IgD-negative memory B cell (primary cell): ENCODE data around the gene ZFHX3. TPM values are rescaled to one million over a fixed set of nuclear protein-coding genes. Genes with fewer than 3 reads are reported as not detected.

Experiments
- H3K27ac Mint-ChIP-seq, 3 donors: one replicate each; pipeline ENCODE4 v1.8.0; 2020 to 2022; ENCODE audit warnings: mild to moderate bottlenecking in 3 of 3, mixed read lengths in 3 of 3, moderate library complexity in 1 of 3
- H3K27me3 Mint-ChIP-seq: one replicate; pipeline ENCODE4 v1.8.0; 2021; ENCODE audit warnings: mixed read lengths
- H3K36me3 Mint-ChIP-seq: one replicate; pipeline ENCODE4 v1.8.0; 2020; ENCODE audit warnings: mild to moderate bottlenecking, mixed read lengths
- H3K4me1 Mint-ChIP-seq, 3 donors: one replicate each; pipeline ENCODE4 v1.8.0; 2020 to 2022; ENCODE audit warnings: mixed read lengths in 3 of 3, mild to moderate bottlenecking in 1 of 3
- H3K4me3 Mint-ChIP-seq, 4 donors: one replicate each; pipeline ENCODE4 v1.8.0; 2020 to 2022; ENCODE audit warnings: mild to moderate bottlenecking in 4 of 4, mixed read lengths in 4 of 4, moderate library complexity in 3 of 4
- H3K9me3 Mint-ChIP-seq, 3 donors: one replicate each; pipeline ENCODE4 v1.8.0; 2020 to 2021; ENCODE audit warnings: mixed read lengths in 3 of 3, mild to moderate bottlenecking in 1 of 3
- polyA plus RNA-seq: library from polyadenylated mRNA; unstranded; fragments of 300-500 nt; fragmentation: Illumina TruSeq; gene quantifications from one replicate; pipeline ENCODE4 v1.2.3, GENCODE V29; 2021

The ZFHX3 gene
- polyA plus RNA-seq, 1 donor from 2014 or later, result 1.6 TPM

- peaks cover 2% of the 10 kb centered on the region for H3K27me3 Mint-ChIP-seq
- peaks cover 7 to 16% (median 13%) of the 10 kb centered on the region in 3 donors for H3K4me1 Mint-ChIP-seq
- no peaks in the 10 kb centered on the region for H3K9me3 Mint-ChIP-seq
- no peak overlapping the region for H3K27ac Mint-ChIP-seq
- H3K36me3 Mint-ChIP-seq, result no peaks in the 10 kb centered on the region
- no peak overlapping the region for H3K4me3 Mint-ChIP-seq
These were observed 19.7 kb downstream of the ZFHX3 start for GRCh38 chr16:73028263-73028662.

- Mint-ChIP-seq H3K36me3 (no peaks in the 10 kb centered on the region), H3K4me3 (no peak overlapping the region), H3K9me3 (no peaks in the 10 kb centered on the region), H3K27me3 (peaks cover 2% of the 10 kb centered on the region), H3K4me1 (peaks cover 7 to 13% (median 12%) of the 10 kb centered on the region in 3 donors), H3K27ac (no peak overlapping the region)
These were observed 20.2 kb downstream of the ZFHX3 start for GRCh38 chr16:73027685-73028111.

GRCh38 chr16:73026754-73027684 lies 20.9 kb downstream of the ZFHX3 start:
- Mint-ChIP-seq H3K4me3 (no peak overlapping the region), H3K9me3 (no peaks in the 10 kb centered on the region), H3K4me1 (peaks cover under 1 to 7% (median 6%) of the 10 kb centered on the region in 3 donors), H3K36me3 (no peaks in the 10 kb centered on the region), H3K27ac (no peak overlapping the region), H3K27me3 (no peaks in the 10 kb centered on the region)

GRCh38 chr16:73025856-73026210 lies 22.1 kb downstream of the ZFHX3 start:
- Mint-ChIP-seq H3K4me3 (no peak overlapping the region), H3K4me1 (peaks cover 0 to 5% (median 3%) of the 10 kb centered on the region in 3 donors), H3K36me3 (no peaks in the 10 kb centered on the region), H3K9me3 (no peaks in the 10 kb centered on the region), H3K27me3 (no peaks in the 10 kb centered on the region), H3K27ac (no peak overlapping the region)

GRCh38 chr16:73025151-73025855 lies 22.6 kb downstream of the ZFHX3 start:
- H3K4me3 Mint-ChIP-seq, result peak overlapping the region in 1 of 4 donors; percentile 38
- peak overlapping the region in 1 of 3 donors; percentile 39 for H3K27ac Mint-ChIP-seq
- H3K4me1 Mint-ChIP-seq, result peaks cover 0 to 4% (median 3%) of the 10 kb centered on the region in 3 donors
- H3K9me3 Mint-ChIP-seq, result no peaks in the 10 kb centered on the region
- H3K27me3 Mint-ChIP-seq, result no peaks in the 10 kb centered on the region
- H3K36me3 Mint-ChIP-seq, result no peaks in the 10 kb centered on the region

GRCh38 chr16:73024571-73025105 lies 23.3 kb downstream of the ZFHX3 start:
- Mint-ChIP-seq H3K4me1 (peaks cover 0 to 4% (median 3%) of the 10 kb centered on the region in 3 donors), H3K4me3 (peak overlapping the region in 1 of 4 donors; percentile 38), H3K27me3 (no peaks in the 10 kb centered on the region), H3K36me3 (no peaks in the 10 kb centered on the region), H3K27ac (peak overlapping the region in 1 of 3 donors; percentile 39), H3K9me3 (no peaks in the 10 kb centered on the region)

GRCh38 chr16:73023752-73024570 lies 24.0 kb downstream of the ZFHX3 start:
- Mint-ChIP-seq H3K27me3 (no peaks in the 10 kb centered on the region), H3K4me1 (peaks cover 0 to 4% (median 3%) of the 10 kb centered on the region in 3 donors), H3K9me3 (no peaks in the 10 kb centered on the region), H3K27ac (no peak overlapping the region), H3K36me3 (no peaks in the 10 kb centered on the region), H3K4me3 (no peak overlapping the region)

- Mint-ChIP-seq H3K4me1 (peaks cover 0 to 4% (median 3%) of the 10 kb centered on the region in 3 donors), H3K36me3 (peaks cover 3% of the 10 kb centered on the region), H3K4me3 (no peak overlapping the region), H3K9me3 (no peaks in the 10 kb centered on the region), H3K27ac (no peak overlapping the region), H3K27me3 (no peaks in the 10 kb centered on the region)
These were observed 24.6 kb downstream of the ZFHX3 start for GRCh38 chr16:73023320-73023719.

- H3K27ac Mint-ChIP-seq, result no peak overlapping the region
- H3K4me1 Mint-ChIP-seq, result peaks cover 0 to 4% (median 3%) of the 10 kb centered on the region in 3 donors
- H3K4me3 Mint-ChIP-seq, result no peak overlapping the region
- H3K36me3 Mint-ChIP-seq, result peaks cover 3% of the 10 kb centered on the region
- H3K9me3 Mint-ChIP-seq, result no peaks in the 10 kb centered on the region
- H3K27me3 Mint-ChIP-seq, result no peaks in the 10 kb centered on the region
These were observed 25.4 kb downstream of the ZFHX3 start for GRCh38 chr16:73022534-73022933.

GRCh38 chr16:73021866-73022495 lies 25.9 kb downstream of the ZFHX3 start:
- H3K36me3 Mint-ChIP-seq, result peaks cover 3% of the 10 kb centered on the region
- no peaks in the 10 kb centered on the region for H3K27me3 Mint-ChIP-seq
- no peak overlapping the region for H3K4me3 Mint-ChIP-seq
- H3K9me3 Mint-ChIP-seq, result no peaks in the 10 kb centered on the region
- no peak overlapping the region for H3K27ac Mint-ChIP-seq
- H3K4me1 Mint-ChIP-seq, result peaks cover 0 to 4% (median 3%) of the 10 kb centered on the region in 3 donors

- Mint-ChIP-seq H3K4me3 (no peak overlapping the region), H3K27ac (no peak overlapping the region), H3K27me3 (no peaks in the 10 kb centered on the region), H3K4me1 (peaks cover 4 to 11% (median 11%) of the 10 kb centered on the region in 3 donors), H3K9me3 (no peaks in the 10 kb centered on the region), H3K36me3 (peaks cover 3% of the 10 kb centered on the region)
These were observed 27.5 kb downstream of the ZFHX3 start for GRCh38 chr16:73020409-73020884.

- Mint-ChIP-seq H3K36me3 (peaks cover 3% of the 10 kb centered on the region), H3K27ac (no peak overlapping the region), H3K27me3 (no peaks in the 10 kb centered on the region), H3K9me3 (no peaks in the 10 kb centered on the region), H3K4me1 (peaks cover 3 to 11% (median 10%) of the 10 kb centered on the region in 3 donors), H3K4me3 (no peak overlapping the region)
These were observed 28.2 kb downstream of the ZFHX3 start for GRCh38 chr16:73019457-73020362.

- Mint-ChIP-seq H3K4me1 (peaks cover 3 to 11% (median 8%) of the 10 kb centered on the region in 3 donors), H3K27me3 (no peaks in the 10 kb centered on the region), H3K9me3 (no peaks in the 10 kb centered on the region), H3K36me3 (peaks cover 3% of the 10 kb centered on the region), H3K27ac (no peak overlapping the region), H3K4me3 (no peak overlapping the region)
These were observed 29.0 kb downstream of the ZFHX3 start for GRCh38 chr16:73018821-73019456.
